H54 (cell line): Measurements from ENCODE around the gene NEDD9.

ENCODE experiments used
- DNase-seq: peaks from one replicate; pipeline ENCODE4 v3.0.0; 2011; ENCODE audit warnings: low spot score, mixed read lengths; ENCODE audit not compliant: insufficient read length
- FAIRE-seq: peaks from 3 replicates; lab custom pipeline; 2011; peaks lifted over from hg19 to GRCh38; lab: Jason Lieb, UNC
- POLR2A ChIP-seq: IDR thresholded peaks from 2 replicates; pipeline ENCODE4 v1.6.1; 2011; ENCODE audit warnings: low read depth, mild to moderate bottlenecking, low read length

NEDD9 gene

DNA sequence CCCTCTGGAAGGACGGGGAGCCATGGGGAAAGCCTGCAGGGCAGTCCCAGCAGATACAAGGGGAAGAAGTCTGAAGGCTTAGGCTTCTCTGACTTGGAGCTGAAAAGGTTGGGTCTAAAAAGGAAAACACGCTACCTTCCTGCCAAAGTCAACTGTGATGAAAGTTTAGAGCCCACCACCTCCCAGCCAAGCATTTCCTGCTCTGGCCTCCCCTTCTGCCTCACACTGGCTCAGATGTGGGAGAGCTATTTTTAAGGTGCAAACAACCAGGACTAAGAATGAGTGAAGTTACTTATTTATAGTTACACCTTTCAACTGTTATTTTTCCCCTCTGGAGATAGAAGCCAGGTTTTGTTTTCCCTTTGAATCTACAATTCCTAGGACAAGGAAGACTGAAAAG is 21.2 kb downstream of the NEDD9 start:
- FAIRE-seq = no peak
- TF ChIP-seq POLR2A = no peak
- no peak for DNase-seq

DNA sequence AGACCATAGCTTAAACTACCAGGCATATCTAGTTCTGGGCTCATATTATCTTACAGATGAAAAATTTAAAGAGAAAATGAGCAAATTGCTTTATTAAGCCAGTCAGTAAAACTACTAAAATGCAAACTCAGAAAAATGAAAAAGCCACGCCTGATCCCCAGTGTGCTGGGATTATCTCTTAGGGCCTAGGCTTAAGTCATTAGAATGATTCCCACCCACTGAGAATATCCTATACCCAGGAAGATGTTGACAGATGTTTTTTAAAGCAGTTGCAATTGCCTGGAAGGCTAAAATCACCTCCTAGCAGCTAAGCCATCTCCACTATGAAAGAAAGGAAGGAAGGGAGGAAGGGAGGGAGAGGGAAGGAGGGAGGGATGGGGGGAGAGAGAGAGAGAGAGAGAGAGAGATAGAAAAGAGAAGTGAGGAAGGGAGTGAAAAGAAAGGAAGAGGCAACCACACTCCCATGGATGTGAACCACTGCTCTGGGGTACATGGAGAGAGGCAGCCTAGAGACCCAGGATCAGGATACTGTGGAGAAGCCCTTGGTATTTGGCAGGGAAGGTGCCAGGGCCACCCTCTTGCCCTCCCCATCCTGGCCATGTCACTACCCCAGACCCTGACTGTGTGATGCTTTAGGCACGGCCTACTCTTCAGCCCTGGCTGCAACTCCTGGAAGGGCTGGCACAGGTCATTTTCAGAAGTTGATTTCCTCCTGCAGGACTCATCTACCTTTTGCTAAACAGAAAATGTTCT is 21.9 kb downstream of the NEDD9 start:
- no peak for FAIRE-seq

DNA sequence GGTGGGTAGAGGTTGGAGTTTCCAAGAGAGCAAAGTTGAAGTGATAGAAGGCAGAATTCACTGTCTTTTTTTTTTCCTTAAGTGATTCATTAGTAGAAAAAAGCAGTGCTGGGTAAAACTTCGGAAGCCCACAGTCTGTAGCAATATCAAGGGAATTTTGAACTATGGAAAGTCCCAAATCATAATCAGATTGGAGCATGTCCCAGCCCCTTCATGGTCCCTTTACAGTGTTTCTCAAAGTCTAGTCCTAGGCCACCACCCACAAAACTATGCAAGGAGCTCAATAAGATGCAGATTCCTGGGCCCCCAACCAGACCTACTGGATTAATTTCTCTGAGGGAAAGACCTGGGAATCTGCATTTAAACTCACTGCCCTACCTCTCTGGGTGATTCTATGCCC is 22.6 kb downstream of the NEDD9 start:
- no peak for DNase-seq
- TF ChIP-seq POLR2A = no peak
- FAIRE-seq = no peak

More for the DNA sequence above, 21.9 kb downstream of the NEDD9 start:
- TF ChIP-seq POLR2A = no peak
- DNase-seq = no peak

DNA sequence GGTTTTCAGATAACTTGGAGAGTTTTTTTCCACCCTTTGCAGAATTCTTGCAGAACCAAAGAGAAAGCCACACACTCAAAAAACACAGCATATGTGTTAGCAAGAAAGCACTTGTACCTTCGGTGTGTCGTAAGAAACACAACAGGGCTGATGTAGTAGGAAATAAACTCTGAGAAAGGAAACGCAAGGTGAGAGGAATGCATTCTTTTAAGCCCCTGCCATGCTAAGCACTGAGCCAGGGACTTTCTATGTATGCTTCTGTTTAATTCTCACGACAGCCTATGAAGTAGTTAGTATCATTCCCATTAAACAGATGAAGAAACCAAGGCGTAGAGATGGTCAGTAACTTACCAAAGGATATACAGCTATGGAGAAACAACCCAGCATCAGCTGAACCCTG is 23.1 kb downstream of the NEDD9 start:
- DNase-seq (no peak), FAIRE-seq (no peak)
- TF ChIP-seq POLR2A = no peak

DNA sequence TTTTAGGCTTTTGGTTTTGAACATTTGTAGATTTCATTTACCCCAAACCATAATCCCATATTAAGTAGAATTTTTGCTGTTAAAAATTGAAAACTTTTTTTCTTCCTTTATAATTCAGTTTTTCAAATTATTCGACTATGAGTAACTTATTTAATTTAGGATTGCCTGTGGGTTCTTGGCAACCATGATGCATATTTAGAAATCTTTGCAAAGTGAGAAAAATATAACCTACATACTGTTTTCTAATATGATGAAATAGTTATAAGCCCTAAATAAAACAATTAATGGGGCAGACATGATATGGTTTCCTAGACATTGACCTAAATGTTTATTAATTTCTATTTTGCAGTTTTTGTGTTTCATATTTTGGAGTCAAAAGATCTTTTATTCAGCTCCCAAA is 23.6 kb downstream of the NEDD9 start:
- DNase-seq = no peak
- no peak for FAIRE-seq
- TF ChIP-seq POLR2A = no peak

DNA sequence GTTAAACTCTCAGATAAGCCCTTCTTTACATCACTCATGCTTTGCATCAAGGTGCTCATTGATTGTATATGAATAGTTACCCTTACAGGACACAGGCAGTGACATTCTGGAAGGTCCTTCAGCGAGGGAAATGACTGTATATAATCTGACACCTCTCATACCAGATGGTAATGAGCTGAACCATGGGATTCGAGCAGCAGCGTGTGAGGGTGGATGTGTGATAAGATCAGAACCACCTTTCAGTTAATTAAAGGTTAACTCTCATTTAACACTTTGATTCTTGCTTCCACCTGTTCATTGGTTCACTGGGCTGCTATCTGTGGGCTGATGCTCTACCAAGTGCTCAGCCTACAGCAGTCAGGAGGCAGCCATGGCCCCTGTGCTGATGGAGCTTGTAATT is 24.2 kb downstream of the NEDD9 start:
- FAIRE-seq = no peak
- TF ChIP-seq POLR2A = no peak
- no peak for DNase-seq

DNA sequence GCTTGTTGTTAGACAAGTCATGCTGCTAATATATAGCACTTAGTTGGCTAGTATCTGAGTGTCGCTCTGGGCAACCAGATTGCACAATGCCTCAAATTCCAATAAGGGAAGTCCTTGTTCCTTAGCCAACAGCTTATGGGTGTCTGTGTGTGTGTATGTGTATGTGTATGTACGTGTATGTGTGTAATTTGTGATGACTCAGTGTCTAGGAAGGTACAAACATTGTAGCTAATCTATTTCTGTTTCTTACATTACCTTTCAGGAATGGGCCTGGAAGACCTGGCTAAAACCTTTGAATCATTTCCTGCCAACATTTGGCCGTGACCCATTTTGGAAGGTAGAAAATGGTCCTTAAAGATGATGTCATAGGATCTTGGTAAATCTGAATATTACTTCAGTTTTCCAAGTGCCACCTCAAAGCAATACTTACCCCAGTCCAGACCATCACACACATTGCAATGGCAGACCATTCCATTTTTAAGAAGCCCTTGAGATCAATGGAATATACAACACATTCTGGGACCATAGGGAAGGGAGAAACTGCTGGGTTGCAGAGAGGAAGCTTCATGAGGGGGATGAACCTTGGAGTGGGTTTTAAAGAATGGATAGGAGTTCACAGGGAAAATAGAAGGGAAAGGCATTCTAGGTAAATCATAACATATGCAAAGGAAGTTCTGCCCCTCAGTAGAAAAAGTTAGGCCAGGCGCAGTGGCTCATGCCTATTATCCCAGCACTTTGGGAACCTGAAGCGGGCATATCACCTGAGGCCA is 25.1 kb downstream of the NEDD9 start:
- TF ChIP-seq POLR2A = no peak
- FAIRE-seq (peak; percentile 83), DNase-seq (no peak)

DNA sequence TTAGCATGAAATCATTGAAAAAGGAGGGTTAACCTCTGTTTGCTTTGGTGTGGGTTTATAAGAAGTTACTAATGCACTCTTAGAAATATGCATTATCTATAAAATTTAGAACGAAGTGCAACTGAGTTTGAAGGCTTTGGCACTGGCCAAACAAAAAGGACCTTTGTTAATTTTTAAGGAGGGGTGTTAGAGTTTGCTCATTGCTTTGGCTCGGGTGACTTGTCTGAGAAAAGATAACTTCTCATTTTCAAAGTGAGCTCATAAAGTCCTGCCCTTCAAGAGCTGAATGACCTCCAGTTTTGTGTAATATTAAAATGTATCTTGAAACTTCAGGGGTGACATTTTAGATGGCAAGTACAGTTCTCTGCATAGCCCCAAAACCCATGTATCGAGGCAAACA is 25.9 kb downstream of the NEDD9 start:
- DNase-seq (no peak), FAIRE-seq (no peak)
- no peak for TF ChIP-seq POLR2A

DNA sequence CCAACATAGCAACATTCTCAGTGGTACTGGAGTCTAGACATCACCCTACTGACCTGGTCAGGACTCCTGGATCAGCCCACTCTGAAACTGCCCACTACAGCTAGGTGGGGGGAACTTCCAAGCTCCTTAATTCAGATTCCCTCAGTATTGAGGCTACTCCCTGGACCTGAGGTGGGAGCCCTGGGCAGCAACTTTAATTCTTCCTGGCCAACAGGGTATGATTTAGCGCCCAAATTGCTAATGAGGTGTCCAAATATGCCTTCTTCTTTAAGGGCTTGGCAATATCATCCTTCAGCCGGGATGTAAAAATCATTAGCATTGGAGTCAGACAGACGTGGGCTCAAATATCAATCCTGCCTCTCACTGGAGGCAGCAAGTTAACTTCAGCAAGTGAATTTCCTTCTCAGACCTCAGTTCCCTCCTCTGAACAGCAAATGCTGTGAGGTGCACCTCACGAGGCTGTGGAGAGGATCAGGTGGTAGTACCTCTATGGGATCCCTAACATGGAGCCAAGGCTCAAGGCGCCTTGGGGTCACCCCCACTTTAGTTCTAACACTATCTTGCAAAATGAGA is 27.6 kb downstream of the NEDD9 start:
- FAIRE-seq = no peak
- TF ChIP-seq POLR2A = no peak

DNA sequence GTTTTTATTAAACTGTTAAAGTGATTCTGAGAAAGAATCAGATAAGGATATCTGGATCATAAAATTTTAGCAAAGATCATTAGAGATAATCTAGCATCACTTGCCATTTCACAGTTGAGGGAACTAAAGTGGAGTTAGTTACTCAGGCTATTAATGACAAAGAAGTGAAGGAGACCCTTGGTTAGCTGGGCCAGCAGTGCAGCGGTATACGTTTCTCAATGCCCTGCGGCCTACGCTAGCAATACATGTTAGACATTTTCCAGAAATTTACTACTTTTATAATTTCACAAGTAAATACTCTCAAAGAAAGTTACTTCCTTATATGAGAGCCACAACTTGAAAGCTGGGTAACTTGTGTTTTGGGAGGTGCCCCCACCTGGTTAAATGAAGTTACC is 28.5 kb downstream of the NEDD9 start:
- no peak for DNase-seq
- no peak for FAIRE-seq
- no peak for TF ChIP-seq POLR2A

More for the DNA sequence above, 27.6 kb downstream of the NEDD9 start:
- no peak for DNase-seq

DNA sequence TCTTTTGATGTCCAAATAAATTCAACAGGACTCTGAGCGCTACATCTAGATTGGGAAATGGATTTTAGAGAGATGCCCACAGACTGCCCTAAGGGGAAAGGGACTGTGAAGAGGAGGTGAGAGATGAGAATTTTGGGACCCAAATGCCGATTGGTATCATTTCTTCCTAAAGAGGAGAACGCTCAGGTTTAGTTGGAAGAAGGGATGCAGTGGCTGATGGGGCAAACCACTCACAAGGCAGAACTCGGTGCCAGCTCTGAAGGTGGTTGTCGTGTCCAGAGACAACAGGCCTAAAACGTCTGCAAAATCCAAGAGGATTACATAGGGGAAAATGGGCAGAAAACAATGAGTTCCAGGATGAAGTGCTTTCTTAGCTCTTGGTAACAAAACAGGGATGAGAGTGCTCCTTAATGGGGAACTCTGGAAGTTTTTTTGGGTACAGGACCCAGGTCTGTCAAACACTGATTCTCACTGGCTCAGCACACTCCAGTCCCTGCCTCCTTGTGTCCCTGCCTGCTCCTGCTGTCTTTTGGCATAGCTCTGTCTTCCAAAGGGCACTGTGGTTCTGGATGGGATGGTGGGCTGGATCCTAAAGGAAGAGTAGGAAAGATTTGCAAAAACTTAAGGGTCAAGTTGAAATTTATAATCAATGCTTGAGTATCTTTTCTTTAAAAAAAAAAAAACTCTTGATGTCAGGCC is 29.0 kb downstream of the NEDD9 start:
- DNase-seq (no peak), FAIRE-seq (no peak)
- no peak for TF ChIP-seq POLR2A

DNA sequence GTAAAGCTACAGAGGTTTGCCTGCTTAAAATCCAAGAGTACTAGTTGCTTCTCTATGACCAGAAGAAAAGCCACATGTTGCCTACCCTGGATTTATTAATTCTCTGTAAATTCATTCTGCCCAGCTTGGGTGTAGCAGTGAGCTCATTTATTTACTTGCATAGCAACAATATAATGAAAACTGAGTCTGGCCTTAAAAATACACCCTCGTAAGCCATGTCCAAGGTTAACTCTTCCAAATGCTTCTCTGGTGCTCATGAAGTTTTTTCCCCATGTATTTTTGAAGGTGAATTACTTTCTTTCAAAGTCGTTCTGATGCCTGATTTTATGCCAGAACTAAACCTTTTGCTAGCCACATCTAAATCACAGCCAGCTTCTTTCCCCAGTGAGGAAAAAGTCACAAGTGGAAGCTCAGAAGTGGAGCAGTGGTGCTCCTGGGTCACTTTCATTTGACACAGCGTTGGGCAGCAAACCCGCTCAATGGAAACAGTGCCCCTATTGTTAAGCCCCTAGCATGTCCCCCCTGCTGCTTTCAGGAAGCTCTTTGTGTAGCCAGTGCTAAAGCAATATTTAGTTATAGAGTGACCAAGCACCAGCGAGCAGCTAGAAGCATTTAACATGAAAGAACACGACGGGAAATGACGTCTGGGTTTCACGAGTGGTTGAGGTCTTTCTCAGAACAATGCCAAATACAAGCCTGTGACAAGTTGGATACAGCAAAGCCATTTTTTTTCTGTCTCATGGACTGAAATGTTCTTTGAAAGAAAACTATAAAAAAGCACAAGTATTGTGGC is 29.8 kb downstream of the NEDD9 start:
- TF ChIP-seq POLR2A = no peak
- no peak for FAIRE-seq
- DNase-seq = no peak
